Neural cell (in vitro differentiated cells): ENCODE measurements around the gene AEBP1. TPM values are rescaled to one million over a fixed set of nuclear protein-coding genes. Genes with fewer than 3 reads are reported as not detected.

Source experiments
- H2AFZ ChIP-seq: fragments of 200-600, 300-800 bp; sonication (generic), shearing (Covaris generic); 2 replicates; pipeline ENCODE4 v1.6.0; 2014; ENCODE audit warnings: low read depth, mild to moderate bottlenecking, antibody characterized with exemption, low read length, moderate library complexity
- H3F3A ChIP-seq: fragments of 200-600 bp; shearing (Covaris generic); 2 replicates; pipeline ENCODE4 v1.6.1; 2016; ENCODE audit warnings: mild to moderate bottlenecking, moderate library complexity, mixed read lengths, antibody characterized with exemption, low read length; ENCODE audit not compliant: insufficient read depth, poor library complexity, severe bottlenecking
- H3K27ac ChIP-seq: fragments of 200-600, 300-800 bp; sonication (generic), shearing (Covaris generic); 2 replicates; pipeline ENCODE4 v1.5.1; 2014; ENCODE audit warnings: mild to moderate bottlenecking, low read length, moderate library complexity
- H3K27me3 ChIP-seq: fragments of 300-800, 200-600 bp; sonication (generic), shearing (Covaris generic); 2 replicates; pipeline ENCODE4 v1.6.0; 2014; ENCODE audit warnings: mild to moderate bottlenecking, low read depth, low read length, moderate library complexity; ENCODE audit not compliant: insufficient read depth
- H3K36me3 ChIP-seq: fragments of 300-800, 200-600 bp; sonication (generic), shearing (Covaris generic); 2 replicates; pipeline ENCODE4 v1.5.1; 2014; ENCODE audit warnings: mild to moderate bottlenecking, antibody characterized with exemption, low read length, moderate library complexity; ENCODE audit not compliant: insufficient read depth
- H3K4me2 ChIP-seq: fragments of 300-800, 200-600 bp; sonication (generic), shearing (Covaris generic); 2 replicates; pipeline ENCODE4 v1.6.0; 2014; ENCODE audit warnings: mild to moderate bottlenecking, low read length
- H3K4me3 ChIP-seq: fragments of 300-800, 200-600 bp; sonication (generic), shearing (Covaris generic); 2 replicates; pipeline ENCODE4 v1.5.1; 2014; ENCODE audit warnings: mild to moderate bottlenecking, low read length, moderate library complexity
- H3K79me2 ChIP-seq: fragments of 200-600 bp; shearing (Covaris generic); replicated peaks from 2 replicates; pipeline ENCODE4 v1.6.0; 2014; ENCODE audit warnings: mild to moderate bottlenecking, low read length, moderate library complexity; ENCODE audit not compliant: insufficient read depth
- H3K9ac ChIP-seq: fragments of 300-800, 200-600 bp; sonication (generic), shearing (Covaris generic); 2 replicates; pipeline ENCODE4 v1.6.1; 2016; ENCODE audit warnings: mild to moderate bottlenecking, low read length, mixed read lengths
- H3K9me2 ChIP-seq: fragments of 200-600 bp; shearing (Covaris generic); 2 replicates; pipeline ENCODE4 v1.6.1; 2016; ENCODE audit warnings: mild to moderate bottlenecking, low read length, mixed read lengths; ENCODE audit not compliant: insufficient read depth
- H3K9me3 ChIP-seq: fragments of 200-600, 300-800 bp; sonication (generic), shearing (Covaris generic); 2 replicates; pipeline ENCODE4 v1.6.1; 2016; ENCODE audit warnings: mild to moderate bottlenecking, mixed run types, low read length, moderate library complexity, mixed read lengths
- H4K20me1 ChIP-seq: fragments of 200-600 bp; shearing (Covaris generic); 2 replicates; pipeline ENCODE4 v1.6.1; 2016; ENCODE audit warnings: mild to moderate bottlenecking, mixed run types; ENCODE audit not compliant: insufficient read depth
- CTCF ChIP-seq: fragments of 450-650 bp; IDR thresholded peaks from 2 replicates; pipeline ENCODE4 v1.5.1; 2014; ENCODE audit warnings: antibody characterized with exemption, mild to moderate bottlenecking, moderate library complexity; ENCODE audit not compliant: poor library complexity, severe bottlenecking
- EP300 ChIP-seq: fragments of 450-650 bp; conservative IDR thresholded peaks from 2 replicates; pipeline ENCODE4 v1.6.1; 2014; ENCODE audit warnings: antibody characterized with exemption, mild to moderate bottlenecking, moderate library complexity; ENCODE audit not compliant: poor library complexity, severe bottlenecking
- EZH2 ChIP-seq: fragments of 200-600, 300-800 bp; shearing (Covaris generic), sonication (generic); IDR thresholded peaks from 2 replicates; pipeline ENCODE4 v1.6.1; 2014; ENCODE audit warnings: antibody characterized with exemption, low read length, borderline replicate concordance, mild to moderate bottlenecking; ENCODE audit not compliant: insufficient read depth, poor library complexity, severe bottlenecking
- MXI1 ChIP-seq: fragments of 450-650 bp; conservative IDR thresholded peaks from 2 replicates; pipeline ENCODE4 v1.6.1; 2014; ENCODE audit warnings: antibody characterized with exemption, mild to moderate bottlenecking; ENCODE audit not compliant: poor library complexity, severe bottlenecking
- POLR2AphosphoS5 ChIP-seq: IDR thresholded peaks from 2 replicates; pipeline ENCODE4 v1.6.1; 2012
- RAD21 ChIP-seq: fragments of 450-650 bp; conservative IDR thresholded peaks from 2 replicates; pipeline ENCODE4 v1.6.1; 2014; ENCODE audit warnings: antibody characterized with exemption, mild to moderate bottlenecking, moderate library complexity
- SMC3 ChIP-seq: fragments of 450-650 bp; conservative IDR thresholded peaks from 2 replicates; pipeline ENCODE4 v1.6.1; 2014; ENCODE audit warnings: antibody characterized with exemption, mild to moderate bottlenecking, moderate library complexity; ENCODE audit not compliant: poor library complexity
- TAF1 ChIP-seq: IDR thresholded peaks from 2 replicates; pipeline ENCODE4 v1.6.1; 2012; ENCODE audit warnings: low read depth
- polyA plus RNA-seq: library from polyadenylated mRNA; depleted of rRNA; stranded (reverse); fragments of >200 nt; gene quantifications from 2 replicates; pipeline ENCODE4 v1.2.3, GENCODE V29; 2014
- TF ChIP-seq, protein P1 (sequence below): IDR thresholded peaks from 2 replicates; pipeline ENCODE4 v1.6.1; 2012; ENCODE audit warnings: borderline replicate concordance

The AEBP1 gene
- polyA plus RNA-seq, 1 donor from 2014 or later = 0.30 TPM

DNA sequence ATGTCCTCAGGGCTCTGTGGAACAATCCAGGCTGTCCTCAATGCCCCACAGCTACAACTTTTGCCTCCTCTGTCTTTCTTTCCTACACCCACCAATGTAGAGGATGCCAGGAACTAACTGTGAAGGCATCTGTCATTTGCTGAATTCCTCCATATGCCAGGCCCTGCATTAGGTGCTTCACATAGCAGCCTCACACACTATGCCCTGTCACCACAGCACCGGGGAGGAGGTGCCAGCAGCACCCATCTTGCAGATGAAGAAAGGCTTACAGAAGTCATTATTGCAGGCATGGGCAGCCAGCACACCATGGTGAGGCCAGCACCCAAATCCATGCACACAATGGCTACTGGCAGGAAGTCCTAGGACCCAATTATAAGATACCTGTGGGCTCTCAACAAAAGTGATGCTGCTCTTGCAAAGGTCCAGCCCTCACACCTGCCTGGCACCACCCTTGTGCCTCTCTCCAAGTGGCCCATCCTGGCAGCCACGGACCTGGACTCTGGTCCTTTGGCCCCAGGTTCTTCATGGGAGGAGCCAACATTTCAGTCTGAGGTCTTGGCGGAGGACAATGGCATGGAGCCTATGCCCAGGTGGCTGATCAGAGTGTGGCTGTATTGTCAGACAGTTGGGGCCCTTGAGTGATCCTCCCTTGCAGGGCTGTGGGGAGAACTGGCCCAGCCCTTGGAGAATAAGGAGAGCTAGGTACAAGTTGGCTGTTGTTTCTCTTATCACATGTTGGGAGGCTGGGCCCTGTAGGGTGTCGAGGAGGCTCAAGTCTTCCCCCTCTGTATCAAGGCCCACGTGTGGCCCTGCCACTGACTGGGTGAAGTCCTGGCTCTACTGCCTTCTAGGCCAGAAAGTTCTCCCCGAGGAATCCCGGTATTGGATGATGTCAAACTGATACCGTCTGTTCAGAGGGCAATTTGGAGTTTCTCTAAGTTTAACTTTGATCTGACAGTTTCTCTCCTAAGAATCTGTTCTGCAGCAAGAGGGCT lies 51.3 kb downstream of the AEBP1 start:
- Histone ChIP-seq H3F3A (no peaks in the 10 kb centered on the region), H3K4me2 (no peak overlapping the region), H4K20me1 (no peaks in the 10 kb centered on the region), H3K36me3 (no peaks in the 10 kb centered on the region), H3K9me3 (no peaks in the 10 kb centered on the region), H3K27me3 (no peaks in the 10 kb centered on the region), H3K9ac (no peak overlapping the region), H3K4me3 (no peak overlapping the region), H2AFZ (no peak overlapping the region), H3K79me2 (no peaks in the 10 kb centered on the region), H3K27ac (no peak overlapping the region), H3K9me2 (no peaks in the 10 kb centered on the region)
- TF ChIP-seq, protein P1, sequence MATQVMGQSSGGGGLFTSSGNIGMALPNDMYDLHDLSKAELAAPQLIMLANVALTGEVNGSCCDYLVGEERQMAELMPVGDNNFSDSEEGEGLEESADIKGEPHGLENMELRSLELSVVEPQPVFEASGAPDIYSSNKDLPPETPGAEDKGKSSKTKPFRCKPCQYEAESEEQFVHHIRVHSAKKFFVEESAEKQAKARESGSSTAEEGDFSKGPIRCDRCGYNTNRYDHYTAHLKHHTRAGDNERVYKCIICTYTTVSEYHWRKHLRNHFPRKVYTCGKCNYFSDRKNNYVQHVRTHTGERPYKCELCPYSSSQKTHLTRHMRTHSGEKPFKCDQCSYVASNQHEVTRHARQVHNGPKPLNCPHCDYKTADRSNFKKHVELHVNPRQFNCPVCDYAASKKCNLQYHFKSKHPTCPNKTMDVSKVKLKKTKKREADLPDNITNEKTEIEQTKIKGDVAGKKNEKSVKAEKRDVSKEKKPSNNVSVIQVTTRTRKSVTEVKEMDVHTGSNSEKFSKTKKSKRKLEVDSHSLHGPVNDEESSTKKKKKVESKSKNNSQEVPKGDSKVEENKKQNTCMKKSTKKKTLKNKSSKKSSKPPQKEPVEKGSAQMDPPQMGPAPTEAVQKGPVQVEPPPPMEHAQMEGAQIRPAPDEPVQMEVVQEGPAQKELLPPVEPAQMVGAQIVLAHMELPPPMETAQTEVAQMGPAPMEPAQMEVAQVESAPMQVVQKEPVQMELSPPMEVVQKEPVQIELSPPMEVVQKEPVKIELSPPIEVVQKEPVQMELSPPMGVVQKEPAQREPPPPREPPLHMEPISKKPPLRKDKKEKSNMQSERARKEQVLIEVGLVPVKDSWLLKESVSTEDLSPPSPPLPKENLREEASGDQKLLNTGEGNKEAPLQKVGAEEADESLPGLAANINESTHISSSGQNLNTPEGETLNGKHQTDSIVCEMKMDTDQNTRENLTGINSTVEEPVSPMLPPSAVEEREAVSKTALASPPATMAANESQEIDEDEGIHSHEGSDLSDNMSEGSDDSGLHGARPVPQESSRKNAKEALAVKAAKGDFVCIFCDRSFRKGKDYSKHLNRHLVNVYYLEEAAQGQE = no peak
- TF ChIP-seq TAF1 = no peak
- no peak for TF ChIP-seq RAD21
- TF ChIP-seq POLR2AphosphoS5 = no peak

GRCh38 chr7:44156453-44157010 lies 52.4 kb downstream of the AEBP1 start:
- H3K4me2 ChIP-seq = no peak overlapping the region
- H3F3A ChIP-seq = no peaks in the 10 kb centered on the region
- no peaks in the 10 kb centered on the region for H3K27me3 ChIP-seq
- H2AFZ ChIP-seq = no peak overlapping the region
- TF ChIP-seq EP300 (no peak), RAD21 (no peak), EZH2 (no peak), CTCF (no peak), MXI1 (no peak), POLR2AphosphoS5 (no peak), TAF1 (no peak), SMC3 (no peak)
- TF ChIP-seq, protein P1 = no peak
- no peak overlapping the region for H3K4me3 ChIP-seq
- H3K9me2 ChIP-seq = no peaks in the 10 kb centered on the region
- H4K20me1 ChIP-seq = no peaks in the 10 kb centered on the region
- no peak overlapping the region for H3K9ac ChIP-seq
- no peaks in the 10 kb centered on the region for H3K36me3 ChIP-seq
- no peak overlapping the region for H3K27ac ChIP-seq
- no peaks in the 10 kb centered on the region for H3K79me2 ChIP-seq
- H3K9me3 ChIP-seq = no peaks in the 10 kb centered on the region
